ENCODE data around the gene INAVA. TPM values are rescaled to one million over a fixed set of nuclear protein-coding genes. Genes with fewer than 3 reads are reported as not detected.
"Not testable (repeated sequence)": the region's sequence is repeated elsewhere in the genome, so short reads cannot be mapped to it uniquely, and the experiment has no call there.

Gene INAVA
- total and polyA plus RNA-seq, 2 experiments from 2014 or later, result 25.3 to 43.9 TPM

DNA sequence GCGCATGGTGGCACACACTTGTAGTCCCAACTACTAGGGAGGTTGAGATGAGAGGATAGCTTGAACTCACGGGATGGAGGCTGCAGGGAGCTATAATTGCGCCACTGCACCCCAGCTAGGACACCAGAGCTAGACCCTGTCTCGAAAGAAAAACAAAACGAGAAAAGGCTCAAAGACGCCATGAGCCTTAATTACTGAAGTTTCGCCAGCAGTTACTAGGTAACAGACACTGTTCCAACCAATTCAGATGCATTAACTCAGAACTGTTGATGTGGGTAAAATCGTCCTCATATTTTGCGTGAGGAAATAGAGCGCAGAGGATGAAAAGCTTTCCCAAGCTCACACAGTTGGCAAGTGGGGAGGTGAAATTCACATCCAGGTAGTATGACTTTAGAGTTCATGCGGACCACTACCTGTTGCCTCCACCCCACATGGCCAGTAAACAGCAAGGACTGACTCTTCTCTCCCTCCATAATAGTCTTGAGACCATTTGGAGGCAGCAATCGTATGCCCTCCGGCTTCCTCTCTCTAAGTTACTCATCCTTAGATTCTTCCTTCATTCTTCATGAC lies 40.1 kb downstream of the INAVA start:
- no peaks in the 10 kb centered on the region for H3K4me1 Mint-ChIP-seq
- H3K36me3 Mint-ChIP-seq (ENCODE audit: low read depth), result no peaks in the 10 kb centered on the region
- no peak overlapping the region for H3K4me2 ChIP-seq
- ATAC-seq, result no peak
- no peak overlapping the region for H3K4me3 Mint-ChIP-seq
- H4K20me1 ChIP-seq (replicated peaks; ENCODE audit: insufficient read depth), result no peaks in the 10 kb centered on the region
- no peak overlapping the region for H2AFZ ChIP-seq
- no peaks in the 10 kb centered on the region for H3K4me1 ChIP-seq (ENCODE audit: insufficient read depth)
- H3K27ac Mint-ChIP-seq, result no peak overlapping the region
- no peak overlapping the region for H3K27ac ChIP-seq (ENCODE audit: low read depth)
- H3K9me3 Mint-ChIP-seq, result no peaks in the 10 kb centered on the region
- peaks cover 3% of the 10 kb centered on the region; the same call in 1 of the 2 replicates for H3K9me2 ChIP-seq (ENCODE audit: insufficient read depth)
- no peak overlapping the region for H3K4me3 ChIP-seq
- no peaks in the 10 kb centered on the region for H3K27me3 ChIP-seq (ENCODE audit: insufficient read depth)
- no peaks in the 10 kb centered on the region for H3K36me3 ChIP-seq (ENCODE audit: insufficient read depth)
- peaks cover 6% of the 10 kb centered on the region for H3K27me3 Mint-ChIP-seq (ENCODE audit: insufficient read depth, low read depth, poor library complexity)
- H3K79me2 ChIP-seq (replicated peaks; ENCODE audit: insufficient read depth), result no peaks in the 10 kb centered on the region
- TF ChIP-seq POLR2AphosphoS5 (IDR thresholded peaks at IDR 0.05; ENCODE audit: low read depth) (no peak), ZNF331 (CRISPR knock-in tag; IDR thresholded peaks at IDR 0.05; ENCODE audit: low read depth) (no peak), EZH2 (IDR thresholded peaks at IDR 0.05; ENCODE audit: low read depth, unreplicated experiment) (no peak), ZNF114 (CRISPR knock-in tag; IDR thresholded peaks at IDR 0.05) (no peak)
- no peaks in the 10 kb centered on the region for H3F3A ChIP-seq (replicated peaks; ENCODE audit: low read depth)
- DNase-seq (ENCODE audit: low spot score), result no peak

DNA sequence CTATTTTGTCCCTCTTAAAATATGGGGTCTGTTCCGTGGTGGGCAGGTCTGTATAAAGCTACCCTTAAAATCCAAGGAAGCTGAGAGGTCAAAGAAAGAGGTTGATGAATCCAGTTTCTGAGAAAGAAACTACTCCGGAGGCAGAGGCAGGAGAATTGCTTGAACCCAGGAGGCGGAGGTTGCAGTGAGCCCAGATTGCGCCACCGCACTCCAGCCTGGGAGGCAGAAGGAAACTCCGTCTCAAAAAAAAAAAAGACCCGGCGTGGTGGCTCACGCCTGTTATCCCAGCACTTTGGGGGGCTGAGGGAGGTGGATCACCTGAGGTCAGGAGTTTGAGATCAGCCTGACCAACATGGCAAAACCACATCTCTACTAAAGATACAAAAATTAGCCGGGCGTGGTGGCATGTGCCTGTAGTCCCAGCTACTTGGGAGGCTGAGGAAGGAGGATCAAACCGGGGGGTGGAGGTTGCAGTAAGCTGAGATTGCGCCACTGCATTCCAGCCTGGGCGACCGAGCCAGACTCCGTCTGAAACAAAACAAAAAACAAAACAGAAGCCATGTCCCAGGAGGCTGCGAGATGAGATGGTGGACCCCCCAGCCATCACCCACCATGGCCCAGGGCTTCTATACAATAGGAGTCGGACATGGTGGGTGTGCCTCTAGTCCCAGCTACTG lies 40.7 kb downstream of the INAVA start:
- not testable (repeated sequence) for H3K9me2 ChIP-seq (ENCODE audit: insufficient read depth); H3K27ac Mint-ChIP-seq; H3F3A ChIP-seq (replicated peaks; ENCODE audit: low read depth); H2AFZ ChIP-seq; H3K27me3 ChIP-seq (ENCODE audit: insufficient read depth); H3K4me3 Mint-ChIP-seq; H3K79me2 ChIP-seq (replicated peaks; ENCODE audit: insufficient read depth); H3K36me3 Mint-ChIP-seq (ENCODE audit: low read depth); H3K4me1 Mint-ChIP-seq; H3K27me3 Mint-ChIP-seq (ENCODE audit: insufficient read depth, low read depth, poor library complexity); H3K4me3 ChIP-seq; H3K4me1 ChIP-seq (ENCODE audit: insufficient read depth); ATAC-seq; DNase-seq (ENCODE audit: low spot score); H4K20me1 ChIP-seq (replicated peaks; ENCODE audit: insufficient read depth); H3K27ac ChIP-seq (ENCODE audit: low read depth); H3K9me3 Mint-ChIP-seq; H3K36me3 ChIP-seq (ENCODE audit: insufficient read depth); H3K4me2 ChIP-seq

DNA sequence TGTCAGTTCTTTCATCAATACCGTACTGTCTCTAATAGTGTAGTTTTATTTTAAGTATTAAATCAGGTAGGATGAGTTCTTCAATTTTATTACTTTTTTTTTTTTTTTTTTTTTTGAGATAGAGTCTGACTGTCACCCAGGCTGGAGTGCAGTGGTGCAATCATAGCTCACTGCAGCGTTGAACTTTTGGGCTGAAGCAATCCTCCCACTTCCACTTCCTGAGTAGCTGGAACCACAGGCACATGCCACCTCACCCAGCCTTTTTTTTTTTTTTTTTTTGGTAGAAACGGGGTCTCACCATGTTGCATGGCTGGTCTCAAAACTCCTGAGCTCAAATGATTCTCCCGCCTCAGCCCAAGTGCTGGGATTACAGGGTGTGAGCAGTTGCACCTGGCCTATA lies 44.3 kb downstream of the INAVA start:
- no peak overlapping the region for H3K4me3 Mint-ChIP-seq
- no peaks in the 10 kb centered on the region for H3K36me3 Mint-ChIP-seq (ENCODE audit: low read depth)
- no peaks in the 10 kb centered on the region for H3K9me2 ChIP-seq (ENCODE audit: insufficient read depth)
- H3K9me3 Mint-ChIP-seq, result no peaks in the 10 kb centered on the region; the same call in 2 of the 3 replicates
- no peak overlapping the region for H2AFZ ChIP-seq
- ATAC-seq (no peak), DNase-seq (ENCODE audit: low spot score) (no peak)
- no peaks in the 10 kb centered on the region for H3K4me1 ChIP-seq (ENCODE audit: insufficient read depth)
- H4K20me1 ChIP-seq (replicated peaks; ENCODE audit: insufficient read depth), result no peaks in the 10 kb centered on the region
- no peak overlapping the region for H3K27ac Mint-ChIP-seq
- H3K79me2 ChIP-seq (replicated peaks; ENCODE audit: insufficient read depth), result no peaks in the 10 kb centered on the region
- no peaks in the 10 kb centered on the region for H3K27me3 ChIP-seq (ENCODE audit: insufficient read depth)
- no peaks in the 10 kb centered on the region for H3K36me3 ChIP-seq (ENCODE audit: insufficient read depth)
- no peak overlapping the region for H3K4me2 ChIP-seq
- H3K27me3 Mint-ChIP-seq (ENCODE audit: insufficient read depth, low read depth, poor library complexity), result peaks cover 4% of the 10 kb centered on the region
- no peak overlapping the region for H3K4me3 ChIP-seq
- H3F3A ChIP-seq (replicated peaks; ENCODE audit: low read depth), result no peaks in the 10 kb centered on the region
- no peak overlapping the region for H3K27ac ChIP-seq (ENCODE audit: low read depth)
- no peaks in the 10 kb centered on the region for H3K4me1 Mint-ChIP-seq
- no peak for TF ChIP-seq ZNF331 (CRISPR knock-in tag; IDR thresholded peaks at IDR 0.05; ENCODE audit: low read depth)
- TF ChIP-seq EZH2phosphoT487 (IDR thresholded peaks at IDR 0.05; ENCODE audit: unreplicated experiment), result no peak
- TF ChIP-seq, protein P1, sequence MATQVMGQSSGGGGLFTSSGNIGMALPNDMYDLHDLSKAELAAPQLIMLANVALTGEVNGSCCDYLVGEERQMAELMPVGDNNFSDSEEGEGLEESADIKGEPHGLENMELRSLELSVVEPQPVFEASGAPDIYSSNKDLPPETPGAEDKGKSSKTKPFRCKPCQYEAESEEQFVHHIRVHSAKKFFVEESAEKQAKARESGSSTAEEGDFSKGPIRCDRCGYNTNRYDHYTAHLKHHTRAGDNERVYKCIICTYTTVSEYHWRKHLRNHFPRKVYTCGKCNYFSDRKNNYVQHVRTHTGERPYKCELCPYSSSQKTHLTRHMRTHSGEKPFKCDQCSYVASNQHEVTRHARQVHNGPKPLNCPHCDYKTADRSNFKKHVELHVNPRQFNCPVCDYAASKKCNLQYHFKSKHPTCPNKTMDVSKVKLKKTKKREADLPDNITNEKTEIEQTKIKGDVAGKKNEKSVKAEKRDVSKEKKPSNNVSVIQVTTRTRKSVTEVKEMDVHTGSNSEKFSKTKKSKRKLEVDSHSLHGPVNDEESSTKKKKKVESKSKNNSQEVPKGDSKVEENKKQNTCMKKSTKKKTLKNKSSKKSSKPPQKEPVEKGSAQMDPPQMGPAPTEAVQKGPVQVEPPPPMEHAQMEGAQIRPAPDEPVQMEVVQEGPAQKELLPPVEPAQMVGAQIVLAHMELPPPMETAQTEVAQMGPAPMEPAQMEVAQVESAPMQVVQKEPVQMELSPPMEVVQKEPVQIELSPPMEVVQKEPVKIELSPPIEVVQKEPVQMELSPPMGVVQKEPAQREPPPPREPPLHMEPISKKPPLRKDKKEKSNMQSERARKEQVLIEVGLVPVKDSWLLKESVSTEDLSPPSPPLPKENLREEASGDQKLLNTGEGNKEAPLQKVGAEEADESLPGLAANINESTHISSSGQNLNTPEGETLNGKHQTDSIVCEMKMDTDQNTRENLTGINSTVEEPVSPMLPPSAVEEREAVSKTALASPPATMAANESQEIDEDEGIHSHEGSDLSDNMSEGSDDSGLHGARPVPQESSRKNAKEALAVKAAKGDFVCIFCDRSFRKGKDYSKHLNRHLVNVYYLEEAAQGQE (IDR thresholded peaks at IDR 0.05; ENCODE audit: unreplicated experiment), result no peak
- no peak for TF ChIP-seq JUNB (IDR thresholded peaks at IDR 0.05; ENCODE audit: unreplicated experiment)
